HepG2 (cell line): ENCODE data around the gene RSRC2. TPM values are rescaled to one million over a fixed set of nuclear protein-coding genes. Genes with fewer than 3 reads are reported as not detected.
A peak's percentile ranks its signal among the peaks of the same experiment; 100 is the strongest.

ENCODE experiments used
- ATAC-seq: fragments of 200-7000 bp; cut with Tn5 transposase; 3 replicates; pipeline ENCODE4 v1.9.1; 2020; ENCODE audit warnings: mild to moderate bottlenecking, moderate library complexity
- BruUV-seq: library from RNA; stranded (reverse); fragments of 400-500 nt; replicated peaks from 2 replicates; lab custom pipeline; 2021; lab: Mats Ljungman, UMichigan
- CTCF ChIA-PET: fragments of 300-600 bp; formaldehyde crosslinking; extraction: SDS; loops from one replicate; lab custom pipeline; 2021; ENCODE audit warnings: low total read pairs, inconsistent platforms, low intra/inter-chr PET ratio; lab: Yijun Ruan, JAX
- POLR2A ChIA-PET: fragments of 350-600 bp; sonication (Branson Sonifier 250); formaldehyde crosslinking; loops from one replicate; lab custom pipeline; 2020; ENCODE audit warnings: antibody characterized with exemption, inconsistent platforms; lab: Yijun Ruan, JAX
- DNase-seq: peaks from one replicate; pipeline ENCODE4 v3.0.0-alpha.2; 2015; ENCODE audit warnings: low spot score
- FAIRE-seq: peaks from 3 replicates; lab custom pipeline; 2011; peaks lifted over from hg19 to GRCh38; lab: Jason Lieb, UNC
- H2AFZ ChIP-seq: one replicate; pipeline ENCODE4 v1.6.1; 2011; ENCODE audit warnings: low read length, inconsistent platforms
- H3K27ac ChIP-seq: fragments of 300-600 bp; 3 replicates; pipeline ENCODE4 v1.8.0; 2011; ENCODE audit warnings: mixed run types, mild to moderate bottlenecking, mixed read lengths, low read length, inconsistent platforms; ENCODE audit not compliant: insufficient read depth; ENCODE audit errors: extremely low read length
- H3K27me3 ChIP-seq, 2 experiments: fragments of 200-600 bp in 1 of 2; 2 replicates in 1 of 2; 3 replicates in 1 of 2; pipeline versions ENCODE4 v1.6.0 to v1.8.0; 2011; ENCODE audit warnings: low read length in 2 of 2, mild to moderate bottlenecking in 2 of 2, moderate library complexity in 2 of 2, inconsistent platforms in 1 of 2; ENCODE audit not compliant: insufficient read depth in 2 of 2, control insufficient read depth in 1 of 2
- H3K36me3 ChIP-seq, 2 experiments: fragments of 200-600 bp in 1 of 2; replicated peaks in 1 of 2; 2 replicates in 1 of 2; 3 replicates in 1 of 2; pipeline versions ENCODE4 v1.5.1 to v1.8.0; 2011; ENCODE audit warnings: low read length in 2 of 2, inconsistent platforms in 1 of 2; ENCODE audit not compliant: insufficient read depth in 2 of 2, control insufficient read depth in 1 of 2
- H3K4me1 ChIP-seq: 2 replicates; pipeline ENCODE4 v1.5.1; 2012; ENCODE audit warnings: low read length, inconsistent platforms; ENCODE audit not compliant: insufficient read depth
- H3K4me2 ChIP-seq: 2 replicates; pipeline ENCODE4 v1.6.0; 2011; ENCODE audit warnings: low read depth, low read length, inconsistent platforms
- H3K4me3 ChIP-seq, 3 experiments: fragments of 200-600 bp in 1 of 3; sonication (generic), shearing (Covaris generic) in 1 of 3; replicated peaks in 1 of 3; 2 replicates each; pipeline ENCODE4 v1.5.1; 2011 to 2016; ENCODE audit warnings: low read length in 3 of 3, inconsistent platforms in 2 of 3, low read depth in 2 of 3, mild to moderate bottlenecking in 2 of 3, control low read depth in 1 of 3, mixed read lengths in 1 of 3; ENCODE audit not compliant: insufficient read depth in 1 of 3
- H3K79me2 ChIP-seq: one replicate; pipeline ENCODE4 v1.6.1; 2011; ENCODE audit warnings: low read length, inconsistent platforms; ENCODE audit not compliant: insufficient read depth
- H3K9ac ChIP-seq: 2 replicates; pipeline ENCODE4 v1.6.0; 2011; ENCODE audit warnings: mild to moderate bottlenecking, low read depth, low read length, inconsistent platforms; ENCODE audit not compliant: insufficient read depth
- H3K9me3 ChIP-seq: 2 replicates; pipeline ENCODE4 v1.5.1; 2012; ENCODE audit warnings: mild to moderate bottlenecking, low read length
- H4K20me1 ChIP-seq: 2 replicates; pipeline ENCODE4 v1.6.0; 2011; ENCODE audit warnings: inconsistent platforms, mild to moderate bottlenecking, low read length, moderate library complexity; ENCODE audit not compliant: insufficient read depth
- HES4 ChIP-seq: sonication (generic); formaldehyde crosslinking; IDR thresholded peaks from 2 replicates; pipeline ENCODE4 v1.9.0; 2021; ENCODE audit warnings: mild to moderate bottlenecking, missing genetic modification reagents, borderline replicate concordance
- RBFOX2 ChIP-seq: fragments of 200-400 bp; formaldehyde crosslinking; IDR thresholded peaks from 2 replicates; pipeline ENCODE4 v1.6.1; 2017; ENCODE audit warnings: low read depth, mild to moderate bottlenecking, low read length
- SALL2 ChIP-seq: sonication (generic); formaldehyde crosslinking; IDR thresholded peaks from 2 replicates; pipeline ENCODE4 v1.8.1; 2023; ENCODE audit warnings: mild to moderate bottlenecking, missing genetic modification reagents, inconsistent platforms
- SIN3A ChIP-seq: IDR thresholded peaks from 2 replicates; pipeline ENCODE4 v1.6.1; 2011; ENCODE audit warnings: low read depth, mild to moderate bottlenecking, control low read depth, low read length, borderline replicate concordance
- TP53 ChIP-seq: sonication (generic); formaldehyde crosslinking; conservative IDR thresholded peaks from 2 replicates; pipeline ENCODE4 v1.4.0; 2020; ENCODE audit warnings: missing genetic modification reagents
- ZBTB3 ChIP-seq: sonication (generic); formaldehyde crosslinking; IDR thresholded peaks from 2 replicates; pipeline ENCODE4 v1.4.0; 2020; ENCODE audit warnings: low read depth, mild to moderate bottlenecking, moderate library complexity, missing genetic modification reagents, borderline replicate concordance
- ZNF747 ChIP-seq: sonication (generic); formaldehyde crosslinking; IDR thresholded peaks from 2 replicates; pipeline ENCODE4 v1.8.1; 2023; ENCODE audit warnings: missing genetic modification reagents, mild to moderate bottlenecking, borderline replicate concordance
- WGBS: methylation state at CpG from one replicate; pipeline ENCODE4 v1.1.6; 2017; ENCODE audit warnings: low lambda C conversion rate; 5-methylcytosine and 5-hydroxymethylcytosine counted together
- in situ Hi-C: cut with HindIII; loops from 2 replicates; pipeline ENCODE4 v1.10.0; 2017; ENCODE audit warnings: low pct_unique_long_range_greater_than_20kb; ENCODE audit not compliant: extremely low pct_ligation_motif_present
- intact Hi-C: fragments of 100-400 bp; cut with micrococcal nuclease; formaldehyde crosslinking; loops from one replicate; pipeline ENCODE4 v1.10.0; 2022; ENCODE audit not compliant: unreplicated experiment
- polyA plus RNA-seq, 8 experiments: library from polyadenylated mRNA; depleted of rRNA in 3 of 8; stranded (reverse) in 7 of 8; unstranded in 1 of 8; fragments of >200 nt; fragmentation: Illumina TruSeq in 4 of 8; extraction: Trizol in 4 of 8; gene quantifications; 2 replicates each; pipeline versions ENCODE4 v1.2.1 to v1.2.3, GENCODE V29; 2011 to 2016; ENCODE audit warnings: low read depth in 4 of 8, missing spikeins in 1 of 8, mixed read lengths in 1 of 8; ENCODE audit not compliant: insufficient read depth in 1 of 8
- total RNA-seq, 5 experiments: library from RNA; depleted of rRNA; stranded (reverse); fragments of >200 nt; fragmentation: Illumina TruSeq; extraction: Trizol; gene quantifications; 2 replicates each; pipeline ENCODE4 v1.2.3, GENCODE V29; 2016; ENCODE audit warnings: low read depth in 1 of 5
- TF ChIP-seq, protein P1 (sequence below): sonication (generic); formaldehyde crosslinking; IDR thresholded peaks from 2 replicates; pipeline ENCODE4 v1.4.0; 2020; ENCODE audit warnings: missing genetic modification reagents

Gene RSRC2
- total and polyA plus RNA-seq, 2 of the 13 experiments (the other 11 are each of a cell fraction or from before 2014, with no cell fraction given): 31.4 to 77.8 TPM

DNA sequence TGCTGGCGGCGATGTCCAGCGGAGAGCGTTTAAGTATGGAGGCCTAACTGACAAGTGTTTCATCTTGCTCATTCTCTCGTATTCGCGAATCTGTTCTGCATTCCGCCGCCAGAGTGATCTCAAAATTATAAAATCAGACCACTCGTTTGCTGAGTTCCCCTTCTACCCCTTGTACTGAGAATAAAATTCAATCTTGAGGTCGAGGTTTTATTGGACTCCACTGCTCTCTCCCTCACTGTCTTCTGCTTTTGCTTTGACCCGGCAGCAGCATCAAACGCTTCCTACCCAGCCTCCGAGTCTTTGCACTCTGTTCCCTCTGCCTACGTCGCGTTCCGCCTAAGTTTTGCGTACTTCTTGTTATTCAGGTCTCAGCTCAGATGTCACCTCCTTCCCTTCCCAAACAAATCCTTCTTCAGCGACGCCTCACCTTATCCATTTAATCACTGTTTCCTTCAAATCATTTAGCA is 775 bp upstream of the RSRC2 start (continued):
- TF ChIP-seq HES4 (CRISPR knock-in tag) (no peak), ZNF747 (CRISPR knock-in tag) (no peak)
- TF ChIP-seq, protein P1, sequence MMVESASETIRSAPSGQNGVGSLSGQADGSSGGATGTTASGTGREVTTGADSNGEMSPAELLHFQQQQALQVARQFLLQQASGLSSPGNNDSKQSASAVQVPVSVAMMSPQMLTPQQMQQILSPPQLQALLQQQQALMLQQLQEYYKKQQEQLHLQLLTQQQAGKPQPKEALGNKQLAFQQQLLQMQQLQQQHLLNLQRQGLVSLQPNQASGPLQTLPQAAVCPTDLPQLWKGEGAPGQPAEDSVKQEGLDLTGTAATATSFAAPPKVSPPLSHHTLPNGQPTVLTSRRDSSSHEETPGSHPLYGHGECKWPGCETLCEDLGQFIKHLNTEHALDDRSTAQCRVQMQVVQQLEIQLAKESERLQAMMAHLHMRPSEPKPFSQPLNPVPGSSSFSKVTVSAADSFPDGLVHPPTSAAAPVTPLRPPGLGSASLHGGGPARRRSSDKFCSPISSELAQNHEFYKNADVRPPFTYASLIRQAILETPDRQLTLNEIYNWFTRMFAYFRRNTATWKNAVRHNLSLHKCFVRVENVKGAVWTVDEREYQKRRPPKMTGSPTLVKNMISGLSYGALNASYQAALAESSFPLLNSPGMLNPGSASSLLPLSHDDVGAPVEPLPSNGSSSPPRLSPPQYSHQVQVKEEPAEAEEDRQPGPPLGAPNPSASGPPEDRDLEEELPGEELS (CRISPR knock-in tag): 0 out of 2 replicates have a peak, but pooled peaks have one; percentile 12

DNA sequence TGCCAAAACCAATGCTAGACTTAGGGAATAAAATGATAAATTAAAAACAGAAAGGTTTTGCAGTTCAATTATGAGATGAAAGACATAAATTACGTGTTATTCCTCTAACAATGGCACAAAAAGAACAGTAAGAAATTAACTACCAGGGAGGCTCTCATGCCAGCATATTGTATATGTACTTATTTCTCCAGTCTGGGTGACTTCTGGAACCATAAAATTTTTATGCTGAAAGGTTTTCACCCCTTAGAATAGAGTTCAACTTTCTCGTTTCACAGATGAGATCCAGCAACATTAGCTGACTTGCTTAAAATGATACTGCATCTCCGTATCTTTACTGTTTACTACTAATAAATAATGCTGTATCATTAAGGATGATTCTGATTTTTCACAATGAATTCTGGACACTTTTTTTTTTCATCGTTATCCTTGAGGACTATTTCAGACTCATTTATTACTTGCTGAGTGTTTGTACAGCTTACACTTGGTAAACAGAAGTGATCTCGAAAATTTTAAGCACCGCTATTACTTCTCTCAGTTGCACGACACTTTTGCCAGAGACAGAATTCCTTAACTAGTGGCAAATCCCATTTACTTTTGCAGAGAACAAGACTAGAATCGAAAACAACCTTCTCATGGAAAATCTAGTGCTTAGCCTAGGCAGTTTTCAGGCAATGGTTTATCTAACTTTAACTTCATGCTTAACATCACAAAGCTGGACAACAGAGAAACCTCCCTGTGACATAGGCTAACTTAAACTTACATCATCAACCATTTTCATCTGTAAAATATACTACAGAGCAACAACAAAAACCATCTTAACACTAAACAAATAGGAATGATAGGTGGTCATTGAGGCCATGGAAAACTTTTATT is 2.7 kb downstream of the RSRC2 start:
- no peak for TF ChIP-seq SALL2 (CRISPR knock-in tag)
- TF ChIP-seq TP53 (CRISPR knock-in tag): no peak
- TF ChIP-seq RBFOX2: peak; percentile 57; the same call in 1 of the 2 replicates
- TF ChIP-seq SIN3A: no peak
- TF ChIP-seq ZBTB3 (CRISPR knock-in tag): no peak
- Histone ChIP-seq H3K79me2 (peaks cover 92% of the 10 kb centered on the region), H3K27me3 (no peaks in the 10 kb centered on the region; a peak in 1 of 5 replicates), H3K9ac (peak overlapping the region; percentile 74), H4K20me1 (peaks cover 56% of the 10 kb centered on the region), H3K4me1 (peaks cover 44% of the 10 kb centered on the region), H3K36me3 (peaks cover 5 to 35% of the 10 kb centered on the region in 2 experiments), H3K9me3 (no peaks in the 10 kb centered on the region), H3K27ac (peak overlapping the region; percentile 28), H2AFZ (no peak overlapping the region), H3K4me3 (peak overlapping the region; percentile 53 to 95 (median 68)), H3K4me2 (peak overlapping the region; percentile 91)
- intact Hi-C loops: loop anchor here (10.0 kb wide), 1 partner anchor 231 kb away; the partner anchor contains the start of gene DENR
- ChIA-PET CTCF (no interaction called here), POLR2A (interaction anchor here (1.0 to 2.5 kb wide), 3 partner anchors 9 to 23 kb away, joined by 3 to 16 read pairs (median 5); partner anchors contain the start of gene ZCCHC8)
- WGBS: 8% methylated on average over 8 of the region's 8 CpGs
- in situ Hi-C loops: no loop called here
- ATAC-seq (no peak), DNase-seq (no peak), FAIRE-seq (no peak)
- BruUV-seq: no TSS peak
